NCI-H1436 treated with DMSO at 0.1 percent for 48 hours (cell line): ENCODE results near the gene YEATS2.

Experiments used
- DNase-seq: peaks from one replicate; lab custom pipeline; 2025; lab: John Stamatoyannopoulos, UW

Gene YEATS2

DNA sequence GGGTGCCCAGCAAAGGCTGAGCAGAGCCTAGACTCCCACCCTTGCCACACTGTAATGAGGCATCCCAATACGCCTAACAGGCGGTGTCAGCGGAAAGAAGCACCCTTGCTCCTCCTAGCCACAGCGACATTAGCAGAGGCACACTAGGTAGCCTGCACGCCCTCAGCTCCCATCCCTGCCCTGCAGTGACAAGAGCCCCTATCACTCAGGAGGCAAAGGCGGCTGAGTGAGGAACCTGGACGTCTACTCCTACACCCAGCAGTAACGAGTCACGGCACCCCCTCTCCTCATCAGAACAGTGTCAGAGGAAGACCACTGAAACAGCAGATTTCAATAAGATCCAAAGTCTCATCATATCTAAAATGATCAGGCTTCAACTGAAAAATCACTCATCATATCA, 139.8 kb downstream of the YEATS2 start:
- DNase-seq: no peak

- no peak for DNase-seq
Measured at GRCh38 chr3:183837894-183838293, 140.3 kb downstream of the YEATS2 start.

DNA sequence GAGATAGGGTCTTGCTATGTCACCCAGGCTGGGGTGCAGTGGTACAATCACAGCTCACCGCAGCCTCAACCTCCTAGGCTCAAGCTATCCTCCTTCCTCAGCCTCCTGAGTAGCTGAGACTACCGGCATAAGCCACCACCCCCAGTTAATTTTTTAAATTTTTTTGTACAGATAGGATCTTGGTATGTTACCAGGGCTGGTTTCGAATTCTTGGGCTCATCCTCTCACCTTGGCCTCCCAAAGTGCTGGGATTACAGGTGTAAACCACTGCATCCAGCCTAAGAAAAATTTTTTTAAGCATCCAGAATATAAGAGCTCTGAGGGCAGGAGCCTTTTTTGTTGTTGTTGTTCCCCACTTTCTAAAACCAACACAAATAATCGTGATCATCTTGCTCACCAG, 142.2 kb downstream of the YEATS2 start:
- DNase-seq: no peak

GRCh38 chr3:183844606-183845005, 147.0 kb downstream of the YEATS2 start:
- DNase-seq: no peak

- DNase-seq: no peak
Measured at GRCh38 chr3:183845090-183845489, 147.5 kb downstream of the YEATS2 start.

- no peak for DNase-seq
Measured at GRCh38 chr3:183845608-183846288, 148.2 kb downstream of the YEATS2 start.

GRCh38 chr3:183854318-183855035, 156.9 kb downstream of the YEATS2 start:
- DNase-seq: no peak

DNA sequence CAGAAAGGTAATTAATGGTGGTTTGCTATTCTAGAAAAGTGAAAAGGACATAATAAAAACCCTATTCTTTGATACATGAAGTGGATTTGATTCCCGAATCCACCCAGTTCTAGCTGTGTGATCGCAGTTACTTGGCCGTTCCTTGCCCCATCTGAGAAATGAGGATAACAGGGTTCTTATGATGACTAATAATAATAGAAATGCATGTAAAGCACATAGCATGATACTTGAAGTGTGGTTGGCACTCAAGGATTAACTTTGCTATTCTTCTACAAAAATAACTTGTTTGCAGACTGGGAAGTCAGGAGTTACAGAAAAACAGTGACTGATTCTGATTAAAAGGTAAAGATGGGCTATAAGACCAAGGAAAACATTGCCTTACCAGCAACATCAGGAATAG, 160.3 kb downstream of the YEATS2 start:
- DNase-seq: no peak
